GM18858 (cell line): Measurements from ENCODE around the gene TNFRSF1A.
A peak's percentile ranks its signal among the peaks of the same experiment; 100 is the strongest.

Experiments
- ATAC-seq: cut with Tn5 transposase; IDR thresholded peaks from one replicate; pipeline ENCODE4 v1.9.1; 2021; ENCODE audit not compliant: unreplicated experiment

Gene TNFRSF1A

GRCh38 chr12:6324936-6325750 is 16.7 kb downstream of the TNFRSF1A start:
- ATAC-seq: no peak

DNA sequence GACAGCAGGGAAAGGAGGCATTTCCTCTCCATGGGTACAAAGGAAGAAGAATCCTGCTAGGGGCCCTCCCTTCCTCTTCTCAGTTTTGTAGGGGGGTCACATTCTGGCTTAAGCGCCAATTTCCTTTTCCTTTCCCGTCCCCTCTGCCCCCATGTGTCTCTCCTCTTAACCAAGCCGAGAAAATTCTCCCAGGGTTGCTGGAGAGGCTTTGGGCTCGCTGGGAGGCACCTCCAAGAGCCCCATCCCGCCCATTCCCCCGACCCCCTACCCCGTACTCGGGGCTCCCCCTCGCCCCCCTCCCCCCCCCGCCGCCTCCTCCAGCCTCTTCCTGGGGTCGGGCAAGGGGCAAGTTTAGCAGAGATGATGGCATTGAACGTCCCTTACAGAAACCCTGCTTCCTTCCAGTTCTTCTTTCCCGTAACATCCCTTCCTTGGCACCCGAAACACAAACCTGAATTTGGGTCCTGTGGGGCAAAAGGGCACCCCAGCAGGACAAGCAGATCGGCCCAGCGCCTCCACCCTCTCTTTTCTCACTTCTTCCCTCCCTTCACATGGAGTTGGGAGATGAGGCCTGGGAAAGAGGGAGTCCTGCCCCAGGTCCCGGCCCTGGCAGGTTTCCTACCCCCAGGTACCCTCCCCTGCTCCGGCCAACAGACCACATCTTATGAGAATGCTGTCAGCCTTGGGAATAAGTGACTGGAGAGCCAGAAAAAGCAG is 17.7 kb downstream of the TNFRSF1A start:
- ATAC-seq: no peak

GRCh38 chr12:6323340-6323994 is 18.4 kb downstream of the TNFRSF1A start:
- ATAC-seq: no peak

DNA sequence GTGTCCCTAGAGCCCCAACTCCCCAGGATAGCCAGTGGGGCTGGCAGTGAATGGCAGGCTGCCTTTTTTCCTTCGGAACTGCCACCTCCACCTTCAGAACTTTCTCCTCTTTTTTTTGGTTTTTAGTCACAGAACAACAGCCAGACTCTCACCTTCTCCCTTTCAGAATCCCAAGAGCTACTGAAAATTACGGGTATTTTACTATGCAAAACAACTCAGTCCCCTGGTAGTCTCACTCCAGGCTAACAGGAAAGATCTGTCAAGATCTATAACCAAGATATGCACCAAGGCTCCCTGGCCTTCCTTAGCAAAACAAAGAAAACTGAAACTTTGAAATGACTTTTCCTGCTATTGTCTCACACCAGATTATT is 18.9 kb downstream of the TNFRSF1A start:
- ATAC-seq: no peak

DNA sequence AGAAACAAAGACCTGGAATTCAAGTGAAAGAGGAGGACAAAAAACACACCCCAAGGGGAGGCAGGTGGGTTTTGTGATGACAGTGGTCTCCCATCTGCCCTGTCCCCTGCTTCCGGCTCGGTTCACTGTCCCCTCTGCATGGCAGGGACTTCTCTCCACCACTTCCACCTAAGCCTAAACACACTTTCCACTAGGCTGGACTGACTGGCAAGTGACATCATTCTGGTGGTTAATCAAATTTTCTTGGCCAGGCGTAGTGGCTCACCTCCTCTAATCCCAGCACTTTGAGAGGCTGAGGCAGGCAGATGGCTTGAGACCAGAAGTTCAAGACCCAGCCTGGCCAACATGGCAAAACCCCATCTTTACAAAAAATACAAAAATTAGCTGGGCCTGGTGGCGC is 19.5 kb downstream of the TNFRSF1A start:
- ATAC-seq: no peak

DNA sequence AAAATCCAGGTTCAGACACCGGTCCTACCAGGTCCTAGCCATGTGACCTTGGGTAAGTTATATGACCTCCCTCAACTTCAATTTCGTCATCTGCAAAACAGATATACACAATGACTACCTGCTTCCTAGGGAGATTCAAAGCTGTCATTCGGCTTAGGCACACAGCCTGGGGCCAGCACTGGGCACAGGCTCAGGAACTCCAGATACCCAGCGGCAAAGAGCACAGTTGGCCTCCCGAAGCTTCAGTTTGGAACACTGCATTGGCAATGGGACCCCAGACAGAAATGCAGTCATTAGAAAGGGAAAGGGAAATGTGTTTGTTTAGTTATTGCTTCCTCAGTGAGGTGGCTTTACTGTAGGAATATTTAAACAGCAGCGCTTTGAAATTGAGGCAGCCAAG is 20.0 kb downstream of the TNFRSF1A start:
- ATAC-seq: no peak

GRCh38 chr12:6319446-6319845 is 22.4 kb downstream of the TNFRSF1A start:
- ATAC-seq: no peak

DNA sequence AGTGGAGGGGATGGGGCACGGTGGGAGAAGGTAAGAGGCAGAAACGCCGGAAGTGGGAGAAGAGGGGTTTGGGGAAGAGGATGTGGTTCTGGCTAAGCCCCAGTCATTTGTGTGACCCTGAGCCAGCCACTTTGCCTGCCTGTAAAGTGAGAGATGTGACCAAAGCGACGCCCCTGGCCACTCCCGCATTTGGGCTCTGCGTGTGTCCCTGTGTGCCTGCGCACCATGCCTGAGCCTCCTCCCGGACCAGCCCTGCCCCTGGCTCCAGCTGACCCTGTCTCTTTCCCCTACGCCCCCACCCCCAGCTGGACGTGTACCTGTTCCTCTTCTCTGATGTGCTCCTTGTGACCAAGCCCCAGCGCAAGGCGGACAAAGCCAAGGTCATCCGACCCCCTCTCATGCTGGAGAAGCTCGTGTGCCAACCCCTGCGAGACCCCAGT is 23.4 kb downstream of the TNFRSF1A start:
- no peak for ATAC-seq

GRCh38 chr12:6317693-6318439 is 24.0 kb downstream of the TNFRSF1A start:
- no peak for ATAC-seq

GRCh38 chr12:6316921-6317692 is 24.8 kb downstream of the TNFRSF1A start:
- ATAC-seq: no peak

GRCh38 chr12:6315704-6316597 is 25.9 kb downstream of the TNFRSF1A start:
- ATAC-seq: no peak

DNA sequence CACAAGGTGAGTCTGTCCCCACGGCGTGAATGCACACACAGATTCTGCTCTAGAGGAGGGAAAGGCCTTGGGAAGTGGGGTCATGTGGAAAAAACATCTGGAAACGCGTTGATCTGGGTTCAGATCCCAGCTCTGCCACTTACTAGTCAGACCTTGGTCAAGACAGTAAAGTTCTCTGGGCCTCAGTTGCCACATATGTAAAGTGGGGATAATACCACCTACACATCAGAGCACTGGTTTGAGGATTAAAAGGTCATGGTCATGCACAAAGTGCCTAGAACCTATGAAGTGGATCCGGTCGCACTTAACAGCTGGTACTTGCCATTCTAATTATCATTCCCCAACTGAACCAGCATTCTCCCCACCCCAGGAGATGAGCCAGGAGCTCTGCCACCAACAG is 26.7 kb downstream of the TNFRSF1A start:
- ATAC-seq: no peak

DNA sequence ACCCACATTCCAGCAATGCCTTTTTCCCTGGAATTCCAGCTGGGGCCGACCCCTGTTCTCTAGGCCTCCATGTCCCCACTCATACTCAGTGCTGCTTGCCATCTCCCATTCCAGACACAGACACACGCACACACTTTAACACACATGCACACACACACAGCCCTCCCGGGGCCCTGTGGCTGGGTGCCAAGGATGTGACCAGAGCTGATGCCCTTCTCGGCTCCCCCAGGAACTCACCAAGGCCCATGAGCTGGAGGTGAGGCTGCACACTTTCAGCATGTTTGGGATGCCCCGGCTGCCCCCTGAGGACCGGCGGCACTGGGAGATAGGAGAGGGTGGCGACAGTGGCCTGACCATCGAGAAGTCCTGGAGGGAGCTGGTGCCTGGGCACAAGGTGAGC is 27.1 kb downstream of the TNFRSF1A start:
- no peak for ATAC-seq

DNA sequence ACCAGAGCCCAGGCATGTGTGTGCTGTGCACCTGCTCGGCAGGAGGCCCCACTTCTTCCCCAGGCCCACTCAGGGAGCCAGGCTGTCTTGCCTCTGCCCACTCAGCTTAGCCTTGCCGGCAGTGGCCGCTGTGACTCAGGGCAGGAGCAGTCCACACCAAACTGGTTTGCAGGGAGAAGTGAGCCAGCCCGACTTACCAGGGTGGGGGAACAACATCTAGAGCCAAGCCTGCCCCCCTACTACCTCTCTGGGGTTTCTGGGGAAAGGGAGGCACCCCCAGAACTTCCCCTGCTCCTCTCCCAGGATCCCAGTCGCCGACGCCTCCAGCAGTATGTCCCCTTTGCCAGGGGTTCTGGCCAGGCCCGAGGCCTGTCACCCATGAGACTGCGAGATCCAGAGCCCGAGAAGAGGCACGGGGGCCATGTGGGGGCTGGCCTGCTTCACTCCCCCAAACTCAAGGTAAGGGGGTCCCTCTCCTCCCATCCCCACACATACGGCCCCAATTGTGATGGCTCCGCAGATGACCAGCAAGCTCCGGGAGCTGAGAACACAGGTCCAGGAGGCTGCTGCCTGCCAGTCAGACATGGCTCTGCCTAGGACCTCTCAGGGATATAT is 28.4 kb downstream of the TNFRSF1A start:
- peak; percentile 19 for ATAC-seq

DNA sequence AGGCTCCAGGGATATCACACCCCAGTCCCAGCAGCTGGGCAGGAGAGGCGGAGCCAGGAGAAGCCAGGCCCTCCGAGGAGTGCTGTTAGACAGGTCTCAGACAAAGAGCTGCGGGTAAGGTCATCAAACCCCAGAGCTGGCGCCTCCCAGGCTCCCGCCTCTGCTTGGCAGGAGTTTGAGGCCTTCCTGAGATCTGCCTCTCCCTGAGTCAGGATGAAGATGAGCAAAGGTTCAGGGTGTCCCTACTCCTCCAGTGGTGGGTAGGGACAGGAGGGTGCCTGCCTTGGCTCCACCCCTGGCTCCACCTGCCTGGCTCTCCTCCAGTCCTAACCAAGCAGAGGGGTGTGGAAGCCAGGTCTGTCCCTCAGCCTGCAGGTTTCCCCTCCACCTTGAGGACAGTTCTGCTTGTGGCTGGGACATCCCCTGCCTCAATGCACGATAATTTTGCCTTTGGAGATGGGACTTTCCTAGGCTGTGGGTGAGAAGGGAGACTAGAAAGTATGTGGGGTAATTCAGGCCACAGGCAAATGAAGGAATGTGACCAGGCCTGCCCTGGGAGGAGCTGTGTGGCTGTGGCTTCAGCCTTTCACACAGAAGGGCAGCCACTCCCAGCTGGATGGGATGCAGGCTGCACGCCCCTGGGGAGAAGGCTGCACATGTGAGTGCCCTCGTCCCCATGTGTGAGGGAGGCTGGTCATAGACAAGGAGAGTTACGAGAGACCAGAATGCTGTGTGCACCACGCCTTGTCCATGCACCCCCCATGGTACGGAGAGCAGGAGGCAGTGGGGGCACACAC is 29.1 kb downstream of the TNFRSF1A start:
- peak; percentile 68 for ATAC-seq

DNA sequence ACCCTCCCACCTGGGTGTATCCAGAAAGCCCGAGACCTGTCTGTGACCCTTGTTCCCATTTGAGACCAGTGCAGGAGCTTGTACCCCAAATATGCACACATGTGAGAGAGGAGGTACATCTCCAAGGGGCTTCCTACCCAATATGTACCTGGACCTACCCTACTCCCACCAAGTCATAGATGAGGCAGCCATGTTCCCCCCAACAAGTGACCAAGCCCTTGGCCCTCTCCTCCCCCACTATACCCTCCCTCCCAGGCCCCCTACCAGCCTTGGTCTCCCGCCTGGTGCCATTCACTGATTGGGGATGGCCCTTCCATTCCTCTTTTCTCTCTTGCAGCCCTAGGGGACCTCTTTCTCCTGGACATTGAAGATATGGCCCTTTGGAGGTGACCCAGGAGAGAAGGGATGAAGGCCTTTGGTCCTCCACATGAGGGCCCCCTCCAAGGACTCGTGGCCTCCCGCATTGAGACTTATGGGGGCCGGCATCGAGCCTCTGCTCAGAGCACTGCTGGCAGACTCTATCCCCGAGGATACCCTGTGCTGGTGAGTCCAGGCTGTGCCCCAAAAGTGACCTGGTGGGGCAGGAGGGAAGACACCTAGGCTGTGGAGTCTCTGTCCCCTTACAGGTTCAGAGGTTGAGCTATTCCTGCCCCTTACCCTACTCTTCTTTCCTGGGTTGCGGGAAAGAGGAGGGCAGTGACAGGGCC is 29.9 kb downstream of the TNFRSF1A start:
- ATAC-seq: no peak

DNA sequence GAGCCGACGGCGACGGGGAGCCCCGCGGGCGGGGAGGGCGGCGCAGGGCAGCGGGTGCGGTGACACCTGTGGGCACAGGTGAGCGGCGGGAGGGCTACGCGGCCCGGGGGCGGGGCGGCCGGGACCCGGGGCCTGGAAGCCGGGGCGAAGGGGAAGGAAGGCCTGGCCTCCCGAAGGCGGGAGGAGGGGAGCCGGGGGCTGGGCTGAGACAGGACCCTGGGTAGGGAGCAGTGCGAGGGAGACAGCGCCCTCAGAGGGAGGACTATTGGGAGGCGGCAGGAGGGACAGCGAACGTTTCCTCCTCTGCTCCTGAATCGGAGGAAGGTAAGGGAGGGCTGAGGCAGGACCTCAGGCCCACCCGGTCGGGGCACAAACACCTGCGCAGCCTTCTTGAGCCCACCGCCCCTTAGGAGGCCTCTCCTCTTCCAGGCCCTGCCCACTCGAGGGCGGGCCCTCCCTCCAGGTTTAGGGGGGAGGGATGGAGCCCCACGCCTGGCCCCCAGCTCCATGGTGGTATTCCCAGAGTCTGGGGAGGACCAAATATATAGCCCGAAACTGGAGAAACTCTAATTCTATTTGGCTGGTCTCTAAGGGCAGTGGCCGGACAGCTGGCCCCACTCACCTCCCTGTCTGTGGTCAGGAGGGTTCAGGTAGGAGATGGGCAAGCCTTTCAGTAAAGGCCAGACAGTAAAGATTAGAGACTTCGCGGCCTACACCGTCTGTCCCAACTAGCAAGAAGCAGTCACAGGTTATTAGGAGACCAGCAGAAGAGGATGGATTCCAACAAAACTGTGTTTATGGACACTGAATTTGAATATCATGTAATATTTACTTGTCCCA is 30.9 kb downstream of the TNFRSF1A start:
- no peak for ATAC-seq
